Measurements from ENCODE around the gene ARHGDIG.
A peak's percentile ranks its signal among the peaks of the same experiment; 100 is the strongest.
"Not testable (repeated sequence)": the region's sequence is repeated elsewhere in the genome, so short reads cannot be mapped to it uniquely, and the experiment has no call there.

ARHGDIG gene

DNA sequence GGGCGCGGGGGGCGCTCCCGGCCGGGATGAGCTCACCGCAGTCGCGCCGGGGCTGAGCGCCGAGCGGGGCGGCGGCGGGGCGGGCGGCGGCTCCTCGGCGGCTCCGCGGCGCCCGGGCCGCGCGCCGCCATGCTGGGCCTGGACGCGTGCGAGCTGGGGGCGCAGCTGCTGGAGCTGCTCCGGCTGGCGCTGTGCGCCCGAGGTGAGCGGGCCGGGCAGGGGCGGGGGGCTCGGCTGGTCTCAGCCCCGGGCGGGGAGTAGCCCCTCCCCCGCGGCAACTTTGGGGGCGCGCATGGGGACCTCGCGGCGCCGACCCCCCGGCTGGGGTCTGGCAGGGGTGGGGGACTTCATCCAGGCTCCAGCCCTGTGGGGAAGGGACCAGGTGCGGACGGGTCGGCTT lies at the start of gene ARHGDIG:
TSS of gene ARHGDIG (plus strand) at position 40 of the 400 bp plus-strand sequence. CDS start at position 130, 90 bp downstream.
- DNase-seq, result no peak

DNA sequence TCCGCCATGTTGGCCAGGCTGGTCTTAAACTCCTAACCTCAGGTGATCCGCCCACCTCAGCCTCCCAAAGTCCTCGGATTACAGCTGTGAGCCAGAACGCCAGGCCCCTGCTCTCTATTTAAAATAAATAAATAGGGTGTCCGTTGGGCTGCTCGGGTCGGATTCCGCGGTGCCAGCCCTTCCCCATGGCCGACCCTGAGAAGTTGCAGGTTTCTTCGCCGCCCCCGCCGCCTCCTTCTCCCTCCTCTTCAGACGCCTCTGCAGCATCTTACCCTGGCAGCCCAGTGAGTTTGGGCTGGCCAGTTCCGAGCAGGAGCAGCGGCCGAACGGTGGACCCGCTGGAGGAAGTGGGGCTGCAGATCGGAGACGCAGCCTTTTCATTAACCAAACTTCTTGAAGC lies 49.4 kb upstream of the ARHGDIG start:
- DNase-seq, result no peak

DNA sequence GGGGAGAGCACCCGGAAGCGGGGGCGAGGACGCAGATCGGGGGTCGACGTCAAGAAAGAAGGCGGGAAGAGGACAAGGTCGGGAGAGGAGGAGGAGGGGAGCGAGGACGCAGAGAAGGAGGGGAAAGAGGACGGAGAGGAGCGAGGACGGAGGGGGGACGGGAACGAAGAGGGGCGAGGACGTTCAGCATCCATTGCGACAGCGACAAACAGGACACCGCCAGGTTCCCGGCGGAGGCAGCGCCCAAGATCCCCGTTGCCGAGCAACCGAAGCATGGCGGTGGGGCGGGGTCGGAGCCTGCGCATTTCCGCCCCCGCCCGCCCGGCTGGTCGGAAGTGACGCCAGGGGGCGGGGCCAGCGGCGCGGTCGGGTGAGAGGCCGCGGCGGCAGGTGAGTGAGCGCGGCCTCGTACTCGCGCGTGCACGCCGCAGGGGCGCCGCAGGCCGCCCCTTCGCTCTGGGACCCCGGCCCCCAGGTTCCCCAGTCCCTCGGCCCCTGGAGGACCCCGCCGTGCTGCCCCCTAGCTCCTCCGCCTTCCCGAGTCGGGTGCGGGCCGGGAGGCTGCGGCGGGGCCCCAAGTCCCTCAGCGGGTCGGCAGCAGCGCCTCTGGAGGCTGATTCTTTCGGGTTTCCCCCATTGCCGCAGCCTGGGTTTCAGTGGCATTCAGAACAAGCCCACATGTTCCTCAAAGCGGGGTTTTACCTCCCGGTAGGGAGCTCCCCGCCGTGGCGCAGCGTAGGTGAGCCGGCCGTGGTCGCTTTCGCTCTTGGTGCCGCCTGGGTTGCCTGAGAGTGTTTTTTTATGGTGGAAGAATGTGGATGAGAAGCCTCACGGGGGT lies 45.7 kb upstream of the ARHGDIG start, which contains the start of gene FAM234A:
TSS of gene FAM234A (plus strand) at position 354 of the 838 bp plus-strand sequence. CDS start 19,593 bp downstream, outside the sequence.
- DNase-seq, result peak; percentile 88

DNA sequence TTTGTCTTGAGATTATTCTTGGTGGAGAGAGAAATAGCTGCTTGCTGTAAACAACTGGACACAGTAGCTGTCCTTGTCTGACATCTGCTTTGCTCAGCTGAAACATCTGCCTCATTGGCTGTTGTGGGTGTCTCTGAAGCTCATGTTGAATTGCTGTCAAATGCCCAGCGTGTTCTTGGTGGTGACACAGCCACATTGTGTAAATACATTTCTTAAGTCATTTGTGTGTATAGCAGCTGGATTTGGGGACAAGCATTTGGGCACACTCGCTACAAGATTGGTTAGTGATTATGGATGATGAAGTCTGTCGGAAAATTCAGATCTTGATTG lies 40.5 kb upstream of the ARHGDIG start:
- no peak for DNase-seq

DNA sequence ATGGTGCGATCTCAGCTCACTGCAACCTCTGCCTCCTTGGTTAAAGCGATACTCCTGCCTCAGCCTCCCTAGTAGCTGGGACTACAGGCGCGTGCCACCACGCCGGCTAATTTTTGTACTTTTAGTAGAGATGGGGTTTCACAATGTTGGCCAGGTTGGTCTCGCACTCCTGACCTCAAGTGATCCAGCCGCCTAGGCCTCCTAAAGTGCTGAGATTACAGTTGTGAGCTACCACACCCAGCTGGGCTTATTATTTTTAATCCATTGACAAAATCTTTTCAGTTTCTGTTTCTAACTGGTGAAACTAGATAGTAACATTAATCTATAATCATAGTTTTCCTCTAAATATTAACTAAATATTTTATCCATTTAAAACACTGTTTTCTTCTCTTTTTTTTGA lies 39.8 kb upstream of the ARHGDIG start:
- no peak for DNase-seq

DNA sequence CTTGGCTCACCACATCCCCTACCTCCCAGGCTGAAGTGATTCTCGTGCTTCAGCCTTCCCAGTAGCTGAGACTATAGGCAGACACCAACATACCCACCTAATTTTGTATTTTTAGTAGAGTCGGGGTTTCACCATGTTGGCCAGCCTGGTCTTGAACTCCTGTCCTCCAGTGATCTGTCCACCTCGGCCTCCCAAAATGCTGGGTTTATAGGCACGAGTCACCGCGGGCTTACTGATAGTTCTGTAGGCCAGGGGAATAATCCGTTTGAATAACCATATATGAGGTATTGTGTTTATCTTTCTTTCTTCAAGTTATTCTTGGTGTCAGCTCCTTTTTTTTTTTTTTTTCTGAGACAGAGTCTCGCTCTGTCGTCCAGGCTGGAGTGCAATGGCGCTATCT lies 38.1 kb upstream of the ARHGDIG start:
- DNase-seq, result no peak

DNA sequence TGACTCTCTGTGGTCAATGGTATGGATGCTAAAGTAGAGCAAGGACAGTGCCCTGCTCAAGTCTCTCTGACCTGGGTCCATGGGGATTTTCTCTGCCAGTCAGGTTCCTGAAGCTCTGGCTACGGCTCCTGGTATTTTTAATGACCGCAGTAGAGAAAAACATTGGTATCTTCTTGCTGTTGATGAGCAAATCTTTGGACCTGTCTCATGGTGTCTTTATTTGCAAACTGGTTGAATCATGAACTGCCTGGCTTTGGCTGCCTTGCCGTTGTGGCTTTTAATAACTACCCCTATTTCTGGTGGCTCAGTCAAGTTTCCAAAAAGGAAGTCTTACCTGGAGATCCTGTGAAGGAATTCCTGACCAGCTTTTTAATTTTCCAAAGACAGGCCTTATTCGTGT lies 37.0 kb upstream of the ARHGDIG start:
- DNase-seq, result no peak

DNA sequence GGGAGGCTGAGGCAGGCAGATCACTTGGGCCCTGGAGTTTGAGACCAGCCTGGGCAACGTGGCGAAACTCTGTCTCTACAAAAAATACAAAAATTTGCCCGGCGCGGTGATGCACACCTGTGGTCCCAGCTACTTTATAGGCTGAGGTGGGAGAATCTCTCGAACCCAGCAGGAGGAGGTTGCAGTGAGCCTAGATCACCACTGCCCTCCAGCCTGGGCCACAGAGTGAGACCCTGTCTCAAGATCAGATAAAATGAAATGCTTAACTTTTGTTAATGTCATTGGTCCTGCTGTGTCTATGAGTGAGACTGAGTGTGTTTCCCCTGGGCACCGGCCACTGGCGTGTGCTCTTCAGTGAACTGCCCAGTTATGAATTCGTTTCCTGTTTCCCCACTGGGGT lies 35.3 kb upstream of the ARHGDIG start:
- DNase-seq, result no peak

DNA sequence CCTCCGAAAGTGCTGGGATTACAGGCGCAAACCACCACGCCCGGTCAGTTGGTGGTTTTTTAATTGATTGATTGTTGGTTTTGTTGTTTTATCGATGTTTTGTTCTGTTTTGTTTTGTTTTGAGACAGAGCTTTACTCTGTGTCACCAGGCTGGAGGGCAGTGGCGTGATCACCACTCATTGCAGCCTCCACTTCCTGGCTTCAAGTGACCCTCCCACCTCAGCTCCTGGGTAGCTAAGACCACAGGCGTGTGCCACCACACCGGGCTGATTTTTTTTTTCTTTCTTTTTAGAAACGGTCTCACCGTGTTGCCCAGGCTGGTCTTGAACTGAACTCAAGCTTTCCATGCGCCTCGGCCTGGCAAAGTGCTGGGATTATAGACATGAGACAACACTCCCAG lies 33.4 kb upstream of the ARHGDIG start:
- no peak for DNase-seq

DNA sequence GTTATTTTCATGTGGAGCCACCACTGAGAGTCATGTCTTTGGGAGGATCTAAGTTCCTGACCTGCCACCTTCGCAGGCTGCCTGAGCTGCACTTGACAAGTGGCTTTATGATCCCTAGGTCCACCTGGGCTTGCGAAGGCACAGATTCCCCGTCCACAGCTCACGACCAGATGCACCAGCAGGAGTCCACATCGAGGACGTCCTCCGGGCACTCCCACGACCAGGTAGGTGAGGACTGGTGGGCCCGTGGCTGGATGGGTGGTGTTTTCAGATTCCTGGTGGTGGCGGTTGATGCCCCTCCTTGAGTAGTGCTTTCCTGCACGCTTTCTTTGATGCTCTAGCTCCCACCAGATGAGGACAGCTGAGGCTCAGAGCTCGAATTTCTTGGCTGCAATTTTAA lies 31.0 kb upstream of the ARHGDIG start:
- no peak for DNase-seq

DNA sequence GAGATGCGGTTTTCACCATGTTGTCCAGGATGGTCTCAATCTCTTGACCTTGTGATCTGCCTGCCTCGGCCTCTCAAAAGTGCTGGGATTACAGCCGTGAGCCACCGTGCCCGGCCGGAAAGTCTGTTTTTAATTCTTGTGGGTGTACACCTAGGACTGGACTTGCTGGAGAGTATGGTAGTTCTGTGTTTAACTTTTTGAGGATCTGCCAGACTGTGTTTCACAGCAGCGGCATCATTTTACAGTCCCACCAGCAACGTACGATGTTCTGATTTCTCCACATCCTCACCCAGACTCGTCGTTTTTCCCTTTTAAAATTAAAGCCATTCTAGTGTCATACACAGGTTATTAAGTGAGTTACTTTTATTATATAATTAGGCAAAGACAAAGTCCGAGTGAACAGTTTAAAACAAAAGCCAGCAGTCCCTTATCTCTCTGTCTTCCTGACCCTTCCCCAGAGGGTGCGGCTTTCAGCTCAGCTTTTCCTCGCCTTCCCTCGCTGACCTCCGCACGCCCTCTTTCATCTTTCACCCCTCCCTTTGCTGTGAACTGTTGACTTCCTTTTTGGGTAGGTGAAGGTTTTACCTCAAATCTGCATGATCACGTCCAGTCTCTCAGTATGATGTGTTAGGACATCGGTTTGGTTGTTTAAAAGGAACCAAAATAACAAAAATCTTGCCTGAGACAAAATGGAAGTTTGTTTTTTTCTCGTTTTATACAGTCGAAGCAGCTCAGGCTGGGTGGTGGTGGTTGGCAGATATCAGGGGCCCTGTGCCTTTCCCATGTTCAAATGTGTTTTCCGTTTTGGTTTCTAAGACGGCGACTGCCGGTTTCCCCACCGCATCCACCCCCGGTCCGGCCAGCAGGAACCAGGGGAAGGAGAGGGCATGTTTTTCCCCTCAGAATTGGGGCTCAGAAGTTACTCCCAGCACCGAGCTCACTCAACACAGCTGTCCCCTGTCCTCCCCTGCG lies 27.7 kb upstream of the ARHGDIG start:
- DNase-seq, result no peak

DNA sequence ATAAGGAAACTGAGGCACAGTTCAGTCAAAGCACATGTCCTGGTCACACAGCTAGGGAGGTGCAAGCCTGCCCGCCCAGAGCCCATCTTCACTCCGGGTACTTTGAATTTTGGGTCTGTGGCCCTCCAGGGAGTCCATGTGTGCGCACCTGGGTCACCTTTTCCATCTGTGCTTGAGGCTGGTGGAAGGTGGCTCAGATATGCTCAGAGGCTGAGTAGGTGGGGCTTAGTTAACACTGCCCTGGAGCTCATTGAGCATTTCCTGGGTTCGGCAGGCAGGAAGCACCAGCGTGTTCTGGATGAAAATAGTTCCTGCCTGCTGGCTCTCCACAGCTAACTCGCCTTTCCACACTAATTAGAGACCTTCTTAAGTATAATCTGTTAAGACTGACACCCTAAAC lies 26.6 kb upstream of the ARHGDIG start:
- DNase-seq, result no peak

DNA sequence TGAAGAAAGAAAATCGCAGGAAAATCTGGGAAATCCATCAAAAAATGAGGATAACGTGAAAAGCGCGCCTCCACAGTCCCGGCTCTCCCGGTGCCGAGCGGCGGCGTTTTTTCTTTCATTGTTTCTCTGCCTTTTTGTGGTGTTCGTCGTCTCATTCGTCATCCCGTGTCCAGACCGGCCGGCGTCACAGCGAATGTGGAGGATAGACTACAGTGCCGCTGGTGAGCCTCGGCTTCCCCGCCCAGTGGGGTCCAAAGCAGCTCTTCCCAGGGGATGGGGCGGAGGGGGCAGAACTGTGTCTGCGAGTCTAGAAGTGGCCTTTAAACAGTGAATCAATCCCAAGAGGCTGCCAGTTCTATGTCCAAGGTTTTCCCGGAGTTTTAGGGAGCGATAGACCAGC lies 25.9 kb upstream of the ARHGDIG start:
- DNase-seq, result no peak

DNA sequence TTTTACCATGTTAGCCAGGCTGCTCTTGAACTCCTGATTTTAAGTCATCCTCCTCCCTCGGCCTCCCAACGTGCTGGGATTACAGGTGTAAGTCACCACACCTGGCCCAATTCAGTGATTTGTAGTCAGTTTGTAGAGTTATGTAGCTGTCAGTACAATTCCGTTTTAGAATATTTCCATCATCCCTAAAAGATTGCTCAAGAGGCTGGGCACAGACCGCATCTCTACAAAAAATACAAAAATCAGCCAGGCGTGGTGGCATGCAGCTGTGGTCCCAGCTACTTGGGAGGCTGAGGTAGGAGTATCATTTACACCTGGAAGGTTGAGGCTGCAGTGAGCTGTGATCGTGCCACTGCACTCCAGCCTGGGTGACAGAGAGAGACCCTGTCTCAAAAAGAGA lies 25.2 kb upstream of the ARHGDIG start:
- DNase-seq, result no peak

DNA sequence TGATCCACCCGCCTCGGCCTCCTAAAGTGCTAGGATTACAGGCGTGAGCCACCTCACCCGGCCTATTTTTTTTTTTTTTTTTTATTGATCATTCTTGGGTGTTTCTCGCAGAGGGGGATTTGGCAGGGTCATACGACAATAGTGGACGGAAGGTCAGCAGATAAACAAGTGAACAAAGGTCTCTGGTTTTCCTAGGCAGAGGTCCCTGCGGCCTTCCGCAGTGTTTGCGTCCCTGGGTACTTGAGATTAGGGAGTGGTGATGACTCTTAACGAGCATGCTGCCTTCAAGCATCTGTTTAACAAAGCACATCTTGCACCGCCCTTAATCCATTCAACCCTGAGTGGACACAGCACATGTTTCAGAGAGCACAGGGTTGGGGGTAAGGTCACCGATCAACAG lies 22.3 kb upstream of the ARHGDIG start:
- DNase-seq, result not testable (repeated sequence)

DNA sequence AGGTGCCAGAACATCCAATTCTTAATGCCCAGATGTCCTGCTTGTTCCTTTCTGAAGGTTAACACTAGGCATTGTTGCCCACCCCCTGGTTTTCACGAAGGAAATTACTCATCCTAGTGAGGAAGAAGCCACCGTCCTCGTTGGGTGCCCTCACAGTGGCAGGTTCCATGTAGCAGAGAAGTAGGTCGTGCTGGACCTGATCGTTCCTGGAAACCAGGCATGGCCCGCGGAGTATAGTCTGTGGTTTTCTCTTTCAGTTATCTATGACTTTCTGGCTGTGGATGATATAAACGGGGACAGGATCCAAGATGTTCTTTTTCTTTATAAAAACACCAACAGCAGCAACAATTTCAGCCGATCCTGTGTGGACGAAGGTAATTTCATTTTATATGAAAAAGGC lies 21.2 kb upstream of the ARHGDIG start:
- no peak for DNase-seq

DNA sequence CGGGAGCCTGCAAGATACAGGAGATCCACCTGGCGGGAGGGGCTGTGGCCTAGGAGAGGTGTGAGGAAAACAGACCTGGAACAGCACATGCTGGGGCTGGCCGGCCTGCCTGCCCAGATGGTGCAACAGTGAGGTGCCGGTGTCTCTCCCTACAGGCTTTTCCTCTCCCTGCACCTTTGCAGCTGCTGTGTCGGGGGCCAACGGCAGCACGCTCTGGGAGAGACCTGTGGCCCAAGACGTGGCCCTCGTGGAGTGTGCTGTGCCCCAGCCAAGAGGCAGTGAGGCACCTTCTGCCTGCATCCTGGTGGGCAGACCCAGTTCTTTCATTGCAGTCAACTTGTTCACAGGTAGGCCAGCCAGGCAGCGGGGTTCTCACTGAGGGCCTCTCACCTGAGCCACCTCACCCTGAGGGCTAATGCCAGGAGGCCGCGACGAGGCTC lies 20.6 kb upstream of the ARHGDIG start:
- DNase-seq, result no peak

DNA sequence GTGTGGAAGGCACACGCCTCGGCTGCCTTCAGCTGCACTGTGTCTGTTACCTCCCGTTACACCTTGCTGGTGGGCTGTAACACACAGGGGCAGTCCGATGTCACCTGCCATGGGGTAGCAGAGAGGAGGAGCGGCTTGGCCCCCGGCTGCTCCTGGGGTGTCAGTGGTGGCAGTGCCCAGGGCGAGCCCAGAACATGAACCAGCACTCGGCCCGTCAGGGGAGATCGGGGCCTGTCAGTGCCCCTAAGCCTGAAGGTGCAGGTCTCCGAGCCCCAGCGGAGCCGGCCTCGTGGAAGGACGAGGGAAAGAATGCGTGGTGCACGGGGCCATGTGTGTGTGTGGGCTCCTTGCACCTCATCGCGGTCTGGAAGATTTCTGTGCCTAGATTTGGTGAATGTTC lies 20.1 kb upstream of the ARHGDIG start:
- DNase-seq, result no peak

DNA sequence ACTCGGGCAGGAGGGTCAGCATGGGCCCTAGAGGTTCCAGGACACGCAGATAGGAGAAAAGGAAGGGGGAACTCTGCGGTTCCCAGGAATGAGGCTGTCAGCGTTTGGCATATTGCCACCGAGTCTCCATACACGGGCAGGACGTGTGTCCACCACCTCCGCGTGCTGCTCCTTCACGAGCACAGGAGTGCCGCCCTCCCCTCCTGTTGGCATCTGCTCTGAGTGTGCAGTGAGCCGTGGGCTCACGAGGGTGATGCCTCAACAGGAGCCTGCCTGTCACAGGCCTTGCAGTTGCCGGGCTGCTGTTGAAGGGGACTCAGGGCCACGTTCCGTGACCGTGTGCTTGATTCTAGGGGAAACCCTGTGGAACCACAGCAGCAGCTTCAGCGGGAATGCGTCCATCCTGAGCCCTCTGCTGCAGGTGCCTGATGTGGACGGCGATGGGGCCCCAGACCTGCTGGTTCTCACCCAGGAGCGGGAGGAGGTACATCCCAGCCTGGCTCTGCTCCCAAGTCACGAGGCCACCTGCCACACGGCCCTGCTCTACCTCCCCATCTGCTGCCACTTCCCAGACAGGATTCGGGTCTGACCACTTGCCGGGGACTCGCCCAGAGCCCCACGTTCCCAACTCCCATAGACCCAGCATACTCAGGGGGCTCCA lies 19.2 kb upstream of the ARHGDIG start:
- DNase-seq, result no peak

DNA sequence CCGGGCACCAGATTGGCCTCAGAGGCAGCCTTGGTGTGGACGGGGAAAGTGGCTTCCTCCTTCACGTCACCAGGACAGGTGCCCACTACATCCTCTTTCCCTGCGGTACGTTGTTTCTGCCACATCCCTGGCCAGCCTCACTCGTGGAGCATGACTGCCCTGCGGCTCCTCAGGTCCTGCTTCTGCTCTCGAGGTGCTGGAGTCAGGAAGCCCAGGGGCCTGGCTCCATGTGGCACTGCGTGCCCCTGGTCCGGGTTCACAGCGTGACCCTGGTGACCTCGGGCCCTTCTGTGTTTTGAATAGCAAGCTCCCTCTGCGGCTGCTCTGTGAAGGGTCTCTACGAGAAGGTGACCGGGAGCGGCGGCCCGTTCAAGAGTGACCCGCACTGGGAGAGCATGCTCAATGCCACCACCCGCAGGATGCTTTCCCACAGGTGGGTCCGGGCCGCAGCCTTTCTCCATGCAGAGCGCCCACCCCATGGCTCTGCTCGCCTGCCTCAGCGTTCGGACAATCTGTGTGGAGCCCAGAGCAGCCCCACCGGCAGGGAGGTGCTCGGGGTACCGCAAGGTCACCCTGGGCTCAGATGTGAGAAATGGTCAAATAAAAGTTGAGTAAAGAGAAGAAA lies 18.2 kb upstream of the ARHGDIG start:
- no peak for DNase-seq

DNA sequence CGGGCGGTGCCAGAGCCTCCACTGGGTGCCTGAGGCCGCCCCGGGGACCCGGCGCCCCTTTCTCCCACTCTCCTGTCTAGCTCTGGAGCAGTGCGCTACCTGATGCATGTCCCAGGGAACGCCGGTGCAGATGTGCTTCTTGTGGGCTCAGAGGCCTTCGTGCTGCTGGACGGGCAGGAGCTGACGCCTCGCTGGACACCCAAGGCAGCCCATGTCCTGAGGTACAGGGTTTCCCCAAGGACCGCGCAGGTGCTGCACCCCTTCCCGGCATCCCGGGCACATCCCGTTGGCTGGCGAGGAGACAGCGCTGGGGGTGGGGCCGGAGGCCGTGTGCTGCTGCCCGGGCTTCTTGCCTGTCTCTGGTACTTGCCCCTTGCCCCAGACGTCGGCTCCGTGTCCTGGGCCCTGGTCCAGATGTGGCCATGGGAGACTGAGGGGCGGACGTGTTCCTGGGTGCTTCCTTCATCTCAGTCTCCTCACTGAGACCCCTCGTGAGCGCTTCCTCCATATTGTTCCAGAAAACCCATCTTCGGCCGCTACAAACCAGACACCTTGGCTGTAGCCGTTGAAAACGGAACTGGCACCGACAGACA lies 17.1 kb upstream of the ARHGDIG start:
- DNase-seq, result no peak

DNA sequence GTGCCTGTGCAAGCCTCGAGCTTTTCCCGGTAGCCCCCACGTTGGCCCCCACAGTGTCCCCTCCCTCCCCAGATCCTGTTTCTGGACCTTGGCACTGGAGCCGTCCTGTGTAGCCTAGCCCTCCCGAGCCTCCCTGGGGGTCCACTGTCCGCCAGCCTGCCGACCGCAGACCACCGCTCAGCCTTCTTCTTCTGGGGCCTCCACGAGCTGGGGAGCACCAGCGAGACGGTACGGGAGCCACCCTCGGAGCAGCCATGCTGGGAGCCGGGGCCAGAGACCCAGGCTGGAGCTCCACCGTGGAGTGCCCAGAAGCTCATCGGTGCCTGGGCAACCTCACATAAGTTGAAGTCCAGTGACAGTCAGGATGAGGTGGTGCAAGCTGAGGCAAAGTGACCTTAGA lies 16.4 kb upstream of the ARHGDIG start:
- no peak for DNase-seq

Measured in DMS153 (cell line).